ENCODE data around the gene PALM2AKAP2.

The PALM2AKAP2 gene

DNA sequence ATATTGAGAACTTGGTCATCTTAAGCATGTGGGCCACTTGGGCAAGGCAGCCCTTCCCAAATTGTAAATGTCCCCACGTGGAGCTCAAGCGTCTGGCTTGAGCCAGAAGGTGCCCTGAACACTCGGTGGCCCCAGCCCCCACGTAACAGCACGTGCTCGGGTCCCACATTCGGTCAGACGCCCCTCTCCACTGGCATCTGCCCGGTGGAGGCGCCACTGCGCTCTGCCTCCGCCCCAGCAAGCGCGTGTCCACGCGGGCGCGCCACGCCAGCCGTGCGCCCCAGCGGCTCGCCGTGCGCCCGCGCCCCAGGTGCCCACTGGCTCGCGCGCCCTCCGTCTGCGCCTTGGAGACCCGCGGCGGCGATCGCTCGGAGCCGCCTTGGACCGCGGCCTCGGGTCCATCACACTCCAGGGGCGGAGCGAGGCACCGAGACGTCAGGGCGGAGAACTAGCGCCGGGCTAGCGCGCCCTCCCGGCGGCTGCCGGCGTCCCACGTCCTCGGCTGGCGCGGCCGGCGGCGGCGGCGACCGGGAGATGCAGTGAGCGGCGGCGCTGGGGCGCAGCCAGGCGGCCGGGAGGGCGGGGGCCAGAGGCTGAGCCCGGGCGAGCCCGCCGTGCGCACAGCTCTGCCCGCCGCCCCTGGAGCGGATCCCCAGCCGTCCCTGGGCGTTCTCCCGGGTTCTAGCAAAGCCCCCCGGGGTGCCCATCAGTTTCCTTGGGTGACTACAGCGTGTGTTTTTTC lies at the start of gene PALM2AKAP2:
TSS of gene PALM2AKAP2 (plus strand) at position 488 of the 742 bp plus-strand sequence. CDS start 291 bp downstream, outside the sequence.
- DNase-seq, result no peak

DNA sequence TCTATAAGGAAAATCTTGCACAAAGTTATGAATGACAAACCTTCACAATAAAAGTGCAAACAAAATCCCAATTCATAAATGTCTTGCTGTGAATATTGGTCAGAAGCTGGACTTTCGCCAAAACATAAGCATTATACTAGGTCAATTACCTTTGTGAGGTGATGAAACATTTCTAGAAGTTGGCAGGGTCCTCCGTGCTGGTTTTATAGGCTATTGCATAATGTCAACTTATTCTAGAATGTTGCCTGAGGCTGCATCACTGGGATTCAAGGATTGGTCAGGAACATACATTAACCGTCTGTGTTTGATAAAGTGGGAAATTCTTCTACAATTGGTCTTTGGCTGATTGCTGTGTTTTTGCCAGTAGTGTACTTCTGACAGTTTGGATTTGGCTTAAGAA lies 49.8 kb upstream of the PALM2AKAP2 start:
- no peak for DNase-seq

DNA sequence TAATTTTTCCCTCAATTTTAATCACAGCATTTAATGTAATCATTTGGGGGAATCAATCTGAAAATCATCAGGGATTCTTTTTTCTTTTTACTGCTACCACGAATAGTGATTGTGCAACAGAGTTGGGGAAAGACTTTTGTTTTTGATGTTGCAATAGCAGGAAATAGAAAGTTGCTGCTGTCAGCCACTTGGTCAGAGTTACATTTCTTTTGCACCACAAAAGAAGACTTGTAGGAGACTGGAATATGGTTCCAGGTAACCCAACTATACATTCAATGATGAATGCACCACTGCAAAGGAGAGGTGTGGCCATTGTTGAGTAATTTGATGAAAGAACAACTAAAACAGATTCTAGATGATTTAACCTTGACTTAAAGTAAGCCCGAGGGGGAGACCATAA lies 46.3 kb upstream of the PALM2AKAP2 start:
- DNase-seq, result peak; percentile 48 to 58

DNA sequence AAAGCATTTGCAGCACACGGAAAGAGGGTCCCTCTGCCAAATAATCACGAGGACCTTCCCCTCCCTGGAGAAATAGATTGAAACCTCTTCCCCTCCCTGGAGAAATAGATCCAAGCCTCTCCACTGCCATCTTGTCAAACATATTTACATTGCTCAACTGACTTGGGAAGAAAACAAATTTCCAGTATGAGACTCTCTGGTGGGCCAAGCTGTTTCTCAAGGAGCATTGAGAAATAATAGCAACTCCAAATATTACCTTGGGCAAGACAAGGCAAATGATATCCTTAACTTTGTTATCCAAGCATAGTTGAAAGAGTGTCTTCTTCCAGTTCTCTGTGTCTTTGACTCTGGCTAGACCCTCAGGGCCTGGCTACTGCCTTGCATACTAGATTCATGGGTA lies 45.2 kb upstream of the PALM2AKAP2 start:
- no peak for DNase-seq

DNA sequence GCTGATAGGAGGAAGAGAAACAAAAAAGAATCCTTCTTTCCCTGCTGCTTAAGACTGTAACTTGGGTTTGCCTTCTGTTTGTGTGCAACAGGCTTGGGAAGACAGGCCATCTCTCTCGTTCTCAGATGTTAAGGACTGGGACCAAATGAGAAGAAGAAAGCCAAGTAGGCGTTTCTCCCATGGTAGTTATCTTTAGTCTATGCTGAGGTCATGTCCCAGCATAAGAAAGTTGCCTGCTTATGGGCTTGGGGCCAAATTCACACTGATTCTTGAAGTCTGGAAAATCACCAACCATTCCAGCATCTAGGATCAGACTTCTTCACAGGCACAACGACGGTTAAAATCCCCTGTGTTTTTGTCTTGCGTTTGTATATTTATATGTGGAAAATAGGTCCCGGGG lies 44.2 kb upstream of the PALM2AKAP2 start:
- no peak for DNase-seq

DNA sequence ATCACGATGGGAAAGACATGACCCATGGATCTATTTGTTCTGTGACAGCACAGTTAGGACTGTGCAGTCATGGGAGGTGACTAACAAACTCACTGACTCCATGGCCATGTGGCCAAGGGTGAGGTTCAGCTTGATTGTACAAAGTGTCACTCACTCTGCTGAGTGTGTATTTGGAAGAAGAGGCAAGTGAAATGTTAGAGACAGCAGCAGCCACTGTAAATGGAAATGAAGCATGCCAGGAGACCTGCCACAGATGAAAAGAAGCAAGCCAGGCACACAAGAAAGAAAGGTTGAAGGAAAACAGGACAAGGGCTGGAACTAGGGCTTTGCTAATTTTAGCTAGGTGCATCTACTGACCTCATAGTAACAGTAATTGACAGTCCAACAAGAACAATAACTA lies 42.7 kb upstream of the PALM2AKAP2 start:
- no peak for DNase-seq

DNA sequence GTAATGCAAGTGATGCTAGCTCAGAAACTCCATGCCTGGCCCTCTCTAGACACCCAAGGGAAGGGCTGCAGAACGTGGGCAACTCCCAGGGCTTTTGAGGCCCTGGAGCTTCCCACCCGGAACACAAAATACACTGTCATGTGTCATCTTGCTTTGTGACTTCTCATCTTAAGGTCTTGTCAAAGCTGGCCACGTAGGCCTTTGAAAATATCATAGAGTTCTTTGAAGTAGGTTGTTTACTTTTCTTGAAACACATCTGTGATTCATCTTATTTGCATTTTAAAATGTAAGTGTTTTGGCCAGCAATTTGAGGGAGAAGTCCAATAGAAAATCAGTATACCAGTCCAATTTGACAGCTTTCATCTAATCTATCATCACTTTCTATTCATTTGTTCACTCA lies 40.2 kb upstream of the PALM2AKAP2 start:
- DNase-seq, result no peak

DNA sequence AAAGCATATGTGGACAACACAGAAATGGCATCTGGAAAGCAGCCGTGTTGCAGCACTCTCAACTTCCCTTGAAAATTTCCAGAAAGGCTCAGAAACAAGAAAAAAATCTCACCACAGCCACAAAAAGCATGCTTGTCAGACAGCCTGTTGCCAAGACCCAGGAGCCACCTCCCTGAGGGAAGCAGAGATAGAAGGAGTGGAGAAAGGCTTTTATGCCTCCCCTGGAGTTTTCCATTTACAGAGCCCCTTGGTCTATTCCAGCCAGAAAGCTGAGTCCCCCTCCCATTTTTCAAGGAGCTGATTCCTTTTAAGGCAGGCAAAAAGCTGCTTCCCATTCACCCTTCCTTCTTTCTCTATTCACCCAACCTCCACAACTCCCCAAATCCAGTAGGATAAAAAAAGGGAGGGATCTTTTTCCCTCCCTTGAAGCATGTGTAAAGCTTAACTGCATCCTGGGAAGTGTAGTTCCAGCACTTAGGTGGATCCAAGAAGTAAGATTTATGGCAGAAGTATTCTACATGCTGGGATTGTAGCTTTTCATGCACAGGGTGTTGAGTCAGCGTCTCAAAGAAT lies 37.1 kb upstream of the PALM2AKAP2 start:
- DNase-seq, result no peak

DNA sequence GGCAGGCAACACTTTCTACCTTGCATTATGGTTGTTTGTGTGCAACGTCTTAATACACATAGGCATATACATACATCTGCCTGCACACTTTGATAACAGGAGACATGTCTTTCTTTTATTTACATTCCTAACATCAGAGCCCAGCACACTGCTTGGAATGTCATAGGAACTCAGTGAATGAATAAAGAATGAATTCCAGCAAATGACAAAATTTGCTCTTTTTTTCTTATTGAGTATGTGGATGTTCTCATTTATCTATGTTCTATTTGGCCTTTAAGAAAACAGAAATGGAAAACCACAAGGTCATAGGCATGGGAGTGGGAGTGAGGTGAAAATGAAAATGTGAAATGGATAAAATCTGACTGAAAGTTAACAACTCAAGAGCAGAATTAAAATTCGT lies 36.3 kb upstream of the PALM2AKAP2 start:
- DNase-seq, result no peak

DNA sequence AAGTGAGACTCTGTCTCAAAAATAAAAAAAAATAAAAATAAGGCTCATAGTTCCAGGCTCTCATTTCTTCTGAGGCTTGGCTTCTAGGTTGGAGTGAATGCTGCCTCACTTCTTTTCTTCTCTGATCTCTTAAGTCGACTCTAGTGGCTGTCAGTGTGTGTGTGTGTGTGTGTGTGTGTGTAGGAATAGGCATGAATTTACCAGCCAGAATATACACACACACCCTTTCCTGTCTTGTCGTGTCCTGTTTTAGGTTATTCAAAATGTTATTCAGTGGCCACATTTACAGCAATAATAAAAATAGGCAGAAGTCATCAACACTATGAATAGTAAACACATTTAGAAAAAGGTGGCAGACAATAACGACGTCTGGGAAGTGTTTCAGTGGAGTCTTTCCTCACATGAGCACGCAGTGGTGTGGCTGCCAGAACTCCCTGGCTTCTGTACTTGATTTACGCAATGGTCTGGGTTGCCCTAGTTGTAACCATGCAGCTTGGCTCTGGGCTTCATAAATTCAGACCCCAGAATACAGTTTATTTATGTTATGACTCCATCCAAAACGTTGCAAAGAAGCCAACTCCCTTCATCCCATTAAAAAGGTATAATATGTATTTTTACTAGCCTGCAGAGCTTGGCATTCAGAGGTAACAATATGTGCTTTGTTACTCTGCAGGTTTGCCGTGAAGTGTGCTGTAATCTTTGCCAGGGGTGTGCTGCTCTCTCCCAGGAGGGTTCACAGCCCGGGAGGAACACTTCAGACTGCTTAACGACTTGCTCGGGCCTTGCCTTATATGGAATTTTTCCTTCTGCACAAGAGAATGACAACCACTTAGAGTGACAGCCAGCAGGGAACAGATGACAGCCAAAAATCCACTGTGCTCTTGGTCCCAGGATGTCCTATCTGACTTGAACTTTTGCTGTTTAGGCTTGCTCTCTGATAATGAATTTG lies 34.4 kb upstream of the PALM2AKAP2 start:
- DNase-seq, result no peak

DNA sequence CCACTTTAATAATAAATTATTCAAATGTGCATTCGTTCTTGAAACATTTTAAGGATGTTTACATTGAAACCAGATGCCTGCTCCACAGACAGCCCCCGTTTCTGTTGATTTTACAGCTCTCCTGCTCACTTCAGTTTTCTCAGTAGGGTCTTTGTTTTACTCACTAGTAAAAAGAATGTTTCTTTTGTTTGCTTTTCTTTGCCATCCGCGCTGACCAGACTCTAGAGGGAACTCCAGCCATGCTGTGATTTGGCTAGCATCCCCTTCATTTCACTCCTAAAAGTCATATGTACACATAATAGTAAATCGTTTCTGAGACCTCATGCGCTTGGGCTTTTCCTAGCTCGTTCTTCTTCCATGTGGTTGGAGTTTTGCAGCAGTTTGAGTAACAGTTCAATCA lies 28.7 kb upstream of the PALM2AKAP2 start:
- no peak for DNase-seq

DNA sequence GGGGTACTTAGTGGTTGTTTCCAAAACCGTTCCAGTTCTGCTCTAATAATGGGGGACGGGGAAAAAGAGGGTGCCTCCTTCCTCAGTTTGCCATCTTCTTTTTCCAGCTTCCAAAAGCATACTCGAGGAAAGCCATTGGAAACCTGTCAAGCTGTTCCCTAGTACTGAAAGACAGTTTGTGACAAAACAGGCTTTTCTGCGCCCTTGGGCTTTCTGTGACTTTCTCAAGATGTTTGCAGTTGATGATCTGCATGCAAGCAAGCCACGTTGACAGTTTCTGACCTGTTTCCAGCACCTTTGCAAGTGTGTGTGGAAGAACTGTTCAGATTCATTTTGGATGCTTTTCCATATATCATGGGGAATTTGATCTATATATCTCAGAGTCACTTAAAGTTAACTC lies 26.7 kb upstream of the PALM2AKAP2 start:
- DNase-seq, result no peak

DNA sequence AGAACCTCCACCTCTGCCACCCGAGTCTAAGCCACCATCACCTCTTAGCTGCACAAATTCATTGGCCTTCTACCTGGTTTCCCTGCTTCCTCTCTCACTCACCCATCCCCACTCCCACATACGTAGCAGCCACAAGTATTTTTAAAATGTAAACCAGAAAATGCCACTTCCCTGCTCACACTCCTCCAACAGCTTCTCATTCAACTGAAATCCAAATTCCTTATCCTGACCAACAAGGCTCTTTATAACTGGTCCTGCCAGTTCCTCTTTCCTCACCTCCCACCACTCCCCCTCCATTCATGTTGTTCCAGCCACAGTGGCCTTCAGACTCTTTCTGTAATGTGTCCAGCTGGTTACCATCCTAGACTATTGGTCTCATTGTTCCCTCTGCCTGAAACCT lies 25.0 kb upstream of the PALM2AKAP2 start:
- DNase-seq, result no peak

DNA sequence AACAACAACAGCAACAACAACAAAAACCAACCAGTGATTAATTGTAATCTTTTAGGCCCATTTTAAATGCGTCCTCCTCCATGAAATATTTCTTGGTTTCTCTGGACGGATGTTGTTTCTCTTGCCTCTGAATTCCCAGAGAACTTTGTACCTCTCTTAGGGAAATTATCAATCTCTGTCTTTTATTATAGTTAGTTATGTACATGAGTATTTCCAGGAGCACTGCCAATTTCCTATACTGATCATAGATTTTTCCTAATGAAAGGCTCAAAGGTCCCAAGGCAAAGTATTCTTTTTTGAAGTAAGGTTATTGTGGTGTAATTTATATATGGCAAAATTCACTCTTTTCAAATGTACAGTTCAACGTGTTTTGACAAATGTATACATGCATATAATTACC lies 20.4 kb upstream of the PALM2AKAP2 start:
- no peak for DNase-seq

DNA sequence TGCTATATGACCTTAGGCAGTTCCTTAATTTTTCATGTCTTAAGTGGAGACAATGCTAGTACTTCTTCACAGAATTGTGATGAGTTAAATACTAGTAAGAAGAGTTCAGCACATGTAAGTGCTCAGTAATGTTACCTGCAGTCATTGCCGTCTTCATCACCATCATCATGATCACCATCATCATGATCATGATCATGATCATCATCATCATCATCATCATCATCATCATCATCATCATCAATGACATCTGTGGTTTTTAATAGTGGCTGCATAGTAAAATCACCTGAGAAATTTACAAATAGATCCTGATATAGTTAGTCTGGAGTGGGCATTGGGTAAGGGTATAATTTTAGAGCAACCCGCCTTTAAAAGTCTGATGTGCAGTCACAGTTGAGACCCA lies 14.7 kb upstream of the PALM2AKAP2 start:
- DNase-seq, result no peak

DNA sequence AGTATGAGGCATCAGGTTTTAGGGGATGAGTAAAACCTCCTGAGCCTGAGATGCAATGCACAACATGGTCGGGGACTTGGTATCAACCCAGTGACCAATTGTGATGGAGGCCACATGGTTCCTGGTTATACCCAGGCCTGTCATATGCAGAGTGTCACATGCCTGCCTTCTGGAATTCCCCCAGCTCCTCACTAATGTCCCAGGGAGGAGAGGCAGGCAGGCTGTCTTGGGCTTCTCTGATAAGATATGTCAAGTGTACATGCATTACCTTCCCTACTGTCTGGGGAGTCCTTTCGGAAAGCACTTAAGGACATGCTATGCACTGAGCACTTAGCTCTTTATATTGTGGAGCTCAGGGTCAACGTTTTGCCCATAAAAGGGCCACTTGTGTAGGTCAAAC lies 14.2 kb upstream of the PALM2AKAP2 start:
- DNase-seq, result no peak

DNA sequence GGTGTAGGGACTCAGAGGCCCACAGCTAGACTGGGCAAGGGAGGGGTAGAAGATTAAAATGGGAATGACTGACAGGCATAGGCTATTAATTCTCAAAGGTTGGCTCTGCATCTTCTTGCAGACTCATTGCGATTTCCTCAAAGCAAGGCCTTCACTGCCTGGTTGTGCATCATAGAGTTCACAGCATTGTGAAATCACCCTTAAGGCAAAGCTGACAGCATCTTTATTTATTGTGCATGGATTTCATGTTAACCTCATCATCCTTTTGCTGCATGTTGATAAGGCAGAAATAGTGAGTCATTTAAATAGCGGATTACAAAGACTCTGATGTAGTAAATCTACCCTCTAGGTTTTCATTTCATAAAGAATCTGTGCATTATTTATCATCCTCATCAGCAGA lies 13.6 kb upstream of the PALM2AKAP2 start:
- no peak for DNase-seq

DNA sequence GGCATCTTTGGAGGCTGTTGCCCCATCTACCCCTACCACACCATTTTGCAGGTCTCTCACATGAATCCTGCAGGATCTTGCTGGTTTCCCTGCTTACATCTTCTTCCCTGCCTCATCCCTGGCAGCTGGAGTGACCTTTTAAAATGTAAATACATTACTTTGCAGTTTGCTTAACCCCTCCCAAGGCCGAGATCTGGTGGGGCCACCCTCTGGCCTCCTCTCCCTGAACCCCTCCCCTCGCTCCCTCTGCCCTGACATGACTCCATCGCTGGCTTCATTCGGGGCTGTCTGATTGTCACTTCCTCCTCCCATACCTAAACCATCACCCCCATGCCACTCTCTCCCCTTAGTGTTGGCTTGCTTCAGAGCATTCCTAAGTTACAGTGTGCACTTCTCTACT lies 12.6 kb upstream of the PALM2AKAP2 start:
- DNase-seq, result no peak

DNA sequence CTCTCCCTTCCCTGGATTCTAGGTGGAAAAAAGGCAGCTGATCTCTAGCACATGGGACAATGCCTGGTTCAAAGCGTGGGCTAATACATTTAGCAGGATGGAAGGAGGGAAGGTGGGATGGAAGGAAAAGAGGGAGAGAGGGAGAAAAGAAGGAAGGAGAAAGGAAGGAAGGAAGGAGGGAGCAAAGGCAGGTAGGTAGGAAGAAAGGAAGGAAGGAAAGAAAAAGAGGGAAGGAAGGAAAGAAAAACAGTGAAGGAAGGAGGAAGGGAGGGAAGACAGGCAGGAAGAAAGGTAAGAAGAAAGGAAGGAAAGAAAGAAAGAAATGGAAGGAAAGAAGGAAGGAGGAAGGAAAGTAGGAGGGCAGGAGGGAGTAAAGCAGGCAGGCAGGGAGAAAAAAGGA lies 12.2 kb upstream of the PALM2AKAP2 start:
- DNase-seq, result no peak

DNA sequence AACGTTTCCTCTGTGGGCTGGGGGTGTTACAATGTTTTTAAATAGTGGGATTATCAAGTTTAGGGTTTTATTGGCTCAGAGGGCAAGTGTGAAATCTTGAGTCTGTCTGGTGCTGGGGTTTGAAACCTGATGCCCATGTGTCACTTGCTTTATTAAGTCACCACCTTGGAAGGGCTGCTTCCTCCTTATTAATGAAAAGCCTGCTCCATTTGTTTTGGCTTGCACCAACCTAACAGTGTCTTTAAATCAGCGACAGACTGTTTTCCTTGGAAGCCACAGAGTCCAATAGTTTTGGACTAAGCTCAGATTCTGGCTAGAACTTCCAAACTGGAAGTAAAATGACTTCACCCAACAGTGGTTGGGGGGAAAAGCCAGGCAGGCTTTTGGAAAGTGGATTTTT lies 10.7 kb upstream of the PALM2AKAP2 start:
- no peak for DNase-seq

DNA sequence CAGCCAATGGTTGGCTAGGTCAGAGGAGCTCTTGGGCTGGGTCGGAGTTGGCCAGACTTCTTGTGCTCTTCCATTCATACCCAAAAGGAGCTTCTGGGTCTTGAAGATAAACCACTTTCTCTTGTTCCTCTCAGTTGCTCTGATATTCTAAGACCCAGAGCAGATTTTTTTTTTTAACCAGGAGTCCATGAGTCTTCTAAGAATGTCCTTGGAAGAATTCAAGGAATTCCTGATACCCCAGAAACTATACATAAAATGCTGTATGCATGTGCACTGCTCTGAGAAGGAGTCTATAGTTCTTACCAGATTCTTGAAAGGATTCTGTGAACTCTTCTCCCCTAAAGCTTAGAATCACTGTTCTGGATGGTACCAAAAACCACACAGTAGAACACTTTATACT lies 9.9 kb upstream of the PALM2AKAP2 start:
- peak in 1 of 2 experiments; percentile 5 for DNase-seq

DNA sequence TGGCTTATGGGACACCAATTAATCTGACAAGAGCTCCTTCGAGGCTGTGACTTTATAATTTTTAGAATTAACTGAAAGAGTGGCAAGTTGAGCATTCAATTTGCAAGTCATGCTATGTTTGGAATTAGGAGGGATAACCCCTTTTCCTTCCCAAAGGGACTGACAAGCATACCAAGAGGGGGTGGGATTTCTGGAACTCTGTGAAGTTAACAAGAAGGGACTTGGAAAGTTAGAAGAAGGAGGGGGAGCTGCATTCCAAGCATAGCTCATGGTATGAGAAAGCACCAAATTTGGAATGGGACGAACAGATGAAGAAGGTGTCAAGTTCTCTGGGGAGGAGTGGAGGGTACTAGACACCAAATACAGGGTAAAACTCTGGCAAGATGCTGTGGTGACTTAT lies 8.9 kb upstream of the PALM2AKAP2 start:
- no peak for DNase-seq

DNA sequence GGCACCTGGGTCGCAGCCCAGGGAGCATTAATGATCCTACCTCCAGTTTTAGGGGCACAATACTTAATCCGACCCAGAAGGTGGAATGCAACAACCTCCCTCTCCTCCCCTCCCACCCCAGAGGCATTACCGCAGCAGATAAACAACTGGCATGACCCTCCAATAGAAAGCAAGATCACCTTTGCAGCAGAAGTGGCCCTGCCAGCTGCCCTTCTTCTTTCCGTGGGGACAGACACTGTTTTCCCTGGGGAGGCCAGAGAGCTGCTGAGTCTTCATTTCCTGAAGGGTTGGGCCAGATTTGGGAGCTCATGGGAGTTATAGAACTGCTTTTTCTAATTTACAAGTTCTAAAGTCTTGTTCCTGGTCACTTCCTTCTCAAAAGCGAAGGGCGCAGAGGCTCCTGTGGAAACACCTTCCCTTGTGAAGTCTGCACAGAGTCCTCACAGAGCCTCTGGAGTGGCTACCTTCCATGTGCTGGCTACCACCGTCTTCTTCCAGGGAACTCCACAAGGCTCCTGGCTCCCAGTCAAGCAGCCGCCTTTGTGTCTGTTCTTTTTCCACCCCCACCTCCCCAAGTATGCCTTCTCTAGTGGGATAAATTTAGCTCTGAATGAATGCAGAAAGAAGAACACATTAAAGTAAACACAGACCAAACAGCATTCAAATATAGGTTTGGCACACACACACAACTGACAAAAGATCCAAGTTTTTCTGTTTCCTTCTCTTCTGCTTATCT lies 8.0 kb upstream of the PALM2AKAP2 start:
- DNase-seq, result no peak

All from AML-193 (cell line).